HG02798 (cell line): ENCODE measurements around the gene ELAC2.

Experiments used
- ATAC-seq: cut with Tn5 transposase; IDR thresholded peaks from one replicate; pipeline ENCODE4 v1.9.1; 2021; ENCODE audit warnings: mild to moderate bottlenecking; ENCODE audit not compliant: unreplicated experiment, poor library complexity

ELAC2 gene

GRCh38 chr17:13024016-13024415 lies 6.2 kb upstream of the ELAC2 start:
- no peak for ATAC-seq

- peak; percentile 14 for ATAC-seq
Observed at GRCh38 chr17:13016881-13017654, 759 bp downstream of the ELAC2 start.

GRCh38 chr17:13014801-13015200 lies 3.0 kb downstream of the ELAC2 start:
- ATAC-seq: no peak

GRCh38 chr17:13010959-13011358 lies 6.9 kb downstream of the ELAC2 start:
- no peak for ATAC-seq

- no peak for ATAC-seq
Observed at GRCh38 chr17:13008461-13008860, 9.4 kb downstream of the ELAC2 start.

- no peak for ATAC-seq
Observed at GRCh38 chr17:13005530-13005929, 12.3 kb downstream of the ELAC2 start.

- no peak for ATAC-seq
Observed at GRCh38 chr17:13004336-13004735, 13.5 kb downstream of the ELAC2 start.

- no peak for ATAC-seq
Observed at GRCh38 chr17:13003927-13004326, 13.9 kb downstream of the ELAC2 start.

- ATAC-seq: peak; percentile 25
Observed at GRCh38 chr17:13003454-13003851, 14.4 kb downstream of the ELAC2 start.

- ATAC-seq: peak; percentile 37
Observed at GRCh38 chr17:13002761-13003453, 14.9 kb downstream of the ELAC2 start.

GRCh38 chr17:13001991-13002615 lies 15.7 kb downstream of the ELAC2 start:
- ATAC-seq: no peak

- no peak for ATAC-seq
Observed at GRCh38 chr17:13000561-13000960, 17.3 kb downstream of the ELAC2 start.

- ATAC-seq: no peak
Observed at GRCh38 chr17:12998874-12999273, 19.0 kb downstream of the ELAC2 start.

GRCh38 chr17:12998461-12998860 lies 19.4 kb downstream of the ELAC2 start:
- ATAC-seq: no peak

GRCh38 chr17:12996941-12997340 lies 20.9 kb downstream of the ELAC2 start:
- ATAC-seq: no peak

- no peak for ATAC-seq
Observed at GRCh38 chr17:12996357-12996756, 21.5 kb downstream of the ELAC2 start.

- no peak for ATAC-seq
Observed at GRCh38 chr17:12995896-12996295, 21.9 kb downstream of the ELAC2 start.

- ATAC-seq: no peak
Observed at GRCh38 chr17:12995106-12995895, 22.5 kb downstream of the ELAC2 start.

GRCh38 chr17:12994341-12995074 lies 23.3 kb downstream of the ELAC2 start:
- ATAC-seq: no peak

- no peak for ATAC-seq
Observed at GRCh38 chr17:12993631-12994030, 24.2 kb downstream of the ELAC2 start.
